Thyroid gland (tissue), 4 donors: ENCODE measurements around the gene MANEA.

Source experiments
- POLR2A ChIP-seq, 2 donors: fragments of 450-650 bp; IDR thresholded peaks; one replicate each; pipeline ENCODE4 v1.6.1; 2017; ENCODE audit warnings: antibody characterized with exemption in 2 of 2, mild to moderate bottlenecking in 2 of 2, moderate library complexity in 1 of 2
- TF ChIP-seq, protein P1 (sequence below), 6 experiments: fragments of 200-600 bp in 3 of 6; fragments of 450-650 bp in 3 of 6; sonication (generic) in 3 of 6; IDR thresholded peaks; one replicate each; pipeline ENCODE4 v1.5.1; 2016 to 2019; ENCODE audit warnings: antibody characterized with exemption in 6 of 6, mild to moderate bottlenecking in 2 of 6, inconsistent platforms in 1 of 6, moderate library complexity in 1 of 6

DNA sequence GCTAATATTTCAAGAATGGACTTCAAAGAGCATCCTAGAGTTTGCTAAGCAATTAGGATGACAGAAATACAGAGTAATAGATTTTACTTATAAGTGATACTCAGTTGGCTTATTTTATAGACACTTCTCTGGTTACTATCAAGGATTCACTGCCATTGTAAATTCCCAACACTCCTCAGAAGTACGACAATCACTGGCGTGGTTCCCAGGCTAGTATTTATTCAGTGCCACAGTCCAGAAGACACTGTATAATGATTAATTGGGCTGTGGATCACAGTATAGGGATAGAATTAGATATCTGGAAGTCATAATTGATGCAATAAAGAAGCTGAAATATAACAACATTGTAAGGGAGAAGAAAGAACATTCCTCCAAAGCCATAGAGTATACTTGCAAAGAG is 15.7 kb downstream of the MANEA start:
- TF ChIP-seq, protein P1, sequence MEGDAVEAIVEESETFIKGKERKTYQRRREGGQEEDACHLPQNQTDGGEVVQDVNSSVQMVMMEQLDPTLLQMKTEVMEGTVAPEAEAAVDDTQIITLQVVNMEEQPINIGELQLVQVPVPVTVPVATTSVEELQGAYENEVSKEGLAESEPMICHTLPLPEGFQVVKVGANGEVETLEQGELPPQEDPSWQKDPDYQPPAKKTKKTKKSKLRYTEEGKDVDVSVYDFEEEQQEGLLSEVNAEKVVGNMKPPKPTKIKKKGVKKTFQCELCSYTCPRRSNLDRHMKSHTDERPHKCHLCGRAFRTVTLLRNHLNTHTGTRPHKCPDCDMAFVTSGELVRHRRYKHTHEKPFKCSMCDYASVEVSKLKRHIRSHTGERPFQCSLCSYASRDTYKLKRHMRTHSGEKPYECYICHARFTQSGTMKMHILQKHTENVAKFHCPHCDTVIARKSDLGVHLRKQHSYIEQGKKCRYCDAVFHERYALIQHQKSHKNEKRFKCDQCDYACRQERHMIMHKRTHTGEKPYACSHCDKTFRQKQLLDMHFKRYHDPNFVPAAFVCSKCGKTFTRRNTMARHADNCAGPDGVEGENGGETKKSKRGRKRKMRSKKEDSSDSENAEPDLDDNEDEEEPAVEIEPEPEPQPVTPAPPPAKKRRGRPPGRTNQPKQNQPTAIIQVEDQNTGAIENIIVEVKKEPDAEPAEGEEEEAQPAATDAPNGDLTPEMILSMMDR (IDR thresholded peaks at IDR 0.05): no peak
- no peak for TF ChIP-seq POLR2A (IDR thresholded peaks at IDR 0.05)
